ENCODE measurements around the gene RNLS. TPM values are rescaled to one million over a fixed set of nuclear protein-coding genes. Genes with fewer than 3 reads are reported as not detected.

RNLS gene
- total RNA-seq, 1 experiment from 2014 or later, result not detected

GRCh38 chr10:88507826-88508453 lies 75.2 kb downstream of the RNLS start:
- Histone ChIP-seq H3K4me3 (replicated peaks in 1 of 2; ENCODE audit: low read depth in 1 of 2, low read length in 2 of 2) (no peak overlapping the region), H4K20me1 (ENCODE audit: insufficient read depth) (no peaks in the 10 kb centered on the region), H3K4me2 (ENCODE audit: low read length) (no peak overlapping the region), H3K9ac (ENCODE audit: low read length) (no peak overlapping the region), H3K4me1 (ENCODE audit: control insufficient read depth in 1 of 2, insufficient read depth in 2 of 2, low read length in 2 of 2) (no peaks in the 10 kb centered on the region), H3K27me3 (ENCODE audit: insufficient read depth, low read length) (no peaks in the 10 kb centered on the region), H3K36me3 (ENCODE audit: control insufficient read depth in 1 of 2, insufficient read depth in 2 of 2, low read length in 2 of 2) (no peaks in the 10 kb centered on the region), H3K9me2 (ENCODE audit: insufficient read depth) (no peaks in the 10 kb centered on the region), H3K27ac (ENCODE audit: low read depth, low read length) (no peak overlapping the region), H3K79me2 (ENCODE audit: insufficient read depth, low read length) (no peaks in the 10 kb centered on the region), H3K9me3 (ENCODE audit: control insufficient read depth in 1 of 2, insufficient read depth in 1 of 2, low read depth in 1 of 2, low read length in 2 of 2) (no peaks in the 10 kb centered on the region), H2AFZ (ENCODE audit: low read depth, low read length, poor library complexity, severe bottlenecking) (no peak overlapping the region)
- TF ChIP-seq POLR2A (IDR thresholded peaks at IDR 0.05; ENCODE audit: borderline replicate concordance, extremely low read depth, insufficient read depth, insufficient read length), result no peak
- no peak for TF ChIP-seq TCF7L2 (IDR thresholded peaks at IDR 0.05; ENCODE audit: borderline replicate concordance, extremely low read depth, insufficient read depth, insufficient read length)
- no peak for TF ChIP-seq CEBPB (IDR thresholded peaks at IDR 0.05; ENCODE audit: low read depth)
- no peak for TF ChIP-seq FOSL1 (IDR thresholded peaks at IDR 0.05; ENCODE audit: low read depth)
- no peak for TF ChIP-seq EZH2phosphoT487 (IDR thresholded peaks at IDR 0.05; ENCODE audit: borderline replicate concordance)
- no peak for TF ChIP-seq YY1 (IDR thresholded peaks at IDR 0.05; ENCODE audit: extremely low read depth, insufficient replicate concordance, low read depth, low read length)
- TF ChIP-seq POLR2AphosphoS5 (IDR thresholded peaks at IDR 0.05; ENCODE audit: low read depth, low read length), result no peak
- TF ChIP-seq ELF1 (IDR thresholded peaks at IDR 0.05; ENCODE audit: borderline replicate concordance, low read depth), result no peak
- no peak for TF ChIP-seq CTCF (IDR thresholded peaks at IDR 0.05 in 2 of 3, conservative IDR thresholded peaks at IDR 0.05 in 1 of 3; ENCODE audit: borderline replicate concordance in 1 of 3, insufficient read depth in 1 of 3, low read depth in 2 of 3, low read length in 2 of 3)
- RAD21 ChIA-PET (ENCODE audit: low non-redundant PET in 1 of 2, low total read pairs in 2 of 2, uncharacterized antibody in 2 of 2, unreplicated experiment in 2 of 2), result no interaction called here
- CTCF ChIA-PET, result no interaction called here
- no peak for ATAC-seq
- POLR2A ChIA-PET, result no interaction called here
- intact Hi-C loops (cut with micrococcal nuclease), result no loop called here
- BruUV-seq (replicated peaks), result no TSS peak
- no peak for DNase-seq (ENCODE audit: low read depth, low spot score)

Measured in HCT116 (cell line).